ENCODE measurements around the gene CAPN13. TPM values are rescaled to one million over a fixed set of nuclear protein-coding genes. Genes with fewer than 3 reads are reported as not detected.

The CAPN13 gene
- polyA plus RNA-seq (2012; ENCODE audit: low read depth, missing spikeins): not detected

- no peak for FAIRE-seq
- no peak for TF ChIP-seq POLR2AphosphoS5 (IDR thresholded peaks at IDR 0.05; ENCODE audit: low read depth, low read length)
- TF ChIP-seq SPI1 (IDR thresholded peaks at IDR 0.05; ENCODE audit: low read depth, low read length): no peak
- no peak for TF ChIP-seq PAX5 (IDR thresholded peaks at IDR 0.05; ENCODE audit: insufficient read depth, low read length, severe bottlenecking)
- no peak for TF ChIP-seq TAF1 (IDR thresholded peaks at IDR 0.05; ENCODE audit: low read depth, low read length)
- TF ChIP-seq POLR2A (IDR thresholded peaks at IDR 0.05; ENCODE audit: low read depth, low read length): no peak
- TF ChIP-seq POU2F2 (IDR thresholded peaks at IDR 0.05; ENCODE audit: low read depth, low read length): no peak
- no peak for DNase-seq (ENCODE audit: insufficient read length, low spot score)
Observed at GRCh38 chr2:30807249-30807648, at the start of gene CAPN13. Gene CAPN13 (minus strand): TSS chr2:30807446. CDS start chr2:30787325, 20,121 bp downstream.

- no peak for FAIRE-seq
- no peak for DNase-seq (ENCODE audit: insufficient read length, low spot score)
- TF ChIP-seq SPI1 (IDR thresholded peaks at IDR 0.05; ENCODE audit: low read depth, low read length): no peak
Observed at GRCh38 chr2:30847841-30848240, 40.6 kb upstream of the CAPN13 start.

DNA sequence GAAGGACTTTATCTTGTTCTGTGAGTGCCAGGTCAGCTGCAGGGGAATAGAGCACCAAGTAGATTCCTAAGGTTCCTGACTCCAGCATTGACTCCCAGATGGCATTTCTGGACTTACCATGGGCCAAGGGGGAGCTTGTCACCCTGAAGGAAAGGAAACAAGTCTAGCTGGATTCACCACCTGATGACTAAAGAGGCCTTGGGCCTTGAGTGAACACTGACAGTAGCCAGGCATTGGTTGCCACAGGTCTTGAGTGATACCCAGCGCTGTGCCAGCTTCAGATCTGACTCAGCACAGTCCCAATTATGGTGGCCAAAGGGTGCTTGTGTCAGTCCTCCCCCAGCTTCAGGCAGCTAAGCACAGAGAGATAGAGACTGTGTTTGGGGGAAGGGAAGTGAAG, 40.1 kb upstream of the CAPN13 start:
- FAIRE-seq (no peak), DNase-seq (ENCODE audit: insufficient read length, low spot score) (no peak)
- TF ChIP-seq SPI1 (IDR thresholded peaks at IDR 0.05; ENCODE audit: low read depth, low read length) (no peak), POLR2A (IDR thresholded peaks at IDR 0.05; ENCODE audit: low read depth, low read length) (no peak), POLR2AphosphoS5 (IDR thresholded peaks at IDR 0.05; ENCODE audit: low read depth, low read length) (no peak)

DNA sequence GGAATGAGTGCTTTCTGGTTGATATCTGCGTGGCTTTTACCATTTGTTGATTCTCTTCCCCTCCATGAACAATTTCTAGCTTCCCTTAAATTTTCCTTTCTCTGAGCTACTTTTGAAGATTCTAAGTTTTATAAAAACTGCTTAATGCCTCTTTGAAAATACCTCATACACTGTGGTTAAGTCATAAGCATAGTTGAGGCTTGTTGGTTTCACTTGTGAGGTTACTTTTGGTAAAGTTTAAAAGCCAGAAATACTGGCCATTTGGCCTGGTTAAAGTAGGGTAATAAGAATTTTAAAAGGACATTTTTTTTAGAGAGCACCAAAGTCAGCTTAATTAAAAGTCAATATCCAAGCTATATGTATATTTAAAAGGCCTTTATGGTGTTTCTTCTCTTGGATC, 21.3 kb upstream of the CAPN13 start:
- DNase-seq (ENCODE audit: insufficient read length, low spot score) (no peak), FAIRE-seq (no peak)
- TF ChIP-seq POU2F2 (IDR thresholded peaks at IDR 0.05; ENCODE audit: low read depth, low read length): no peak
- no peak for TF ChIP-seq SPI1 (IDR thresholded peaks at IDR 0.05; ENCODE audit: low read depth, low read length)
- TF ChIP-seq PAX5 (IDR thresholded peaks at IDR 0.05; ENCODE audit: insufficient read depth, low read length, severe bottlenecking): no peak
- no peak for TF ChIP-seq POLR2A (IDR thresholded peaks at IDR 0.05; ENCODE audit: low read depth, low read length)
- TF ChIP-seq TAF1 (IDR thresholded peaks at IDR 0.05; ENCODE audit: low read depth, low read length): no peak
- no peak for TF ChIP-seq POLR2AphosphoS5 (IDR thresholded peaks at IDR 0.05; ENCODE audit: low read depth, low read length)

DNA sequence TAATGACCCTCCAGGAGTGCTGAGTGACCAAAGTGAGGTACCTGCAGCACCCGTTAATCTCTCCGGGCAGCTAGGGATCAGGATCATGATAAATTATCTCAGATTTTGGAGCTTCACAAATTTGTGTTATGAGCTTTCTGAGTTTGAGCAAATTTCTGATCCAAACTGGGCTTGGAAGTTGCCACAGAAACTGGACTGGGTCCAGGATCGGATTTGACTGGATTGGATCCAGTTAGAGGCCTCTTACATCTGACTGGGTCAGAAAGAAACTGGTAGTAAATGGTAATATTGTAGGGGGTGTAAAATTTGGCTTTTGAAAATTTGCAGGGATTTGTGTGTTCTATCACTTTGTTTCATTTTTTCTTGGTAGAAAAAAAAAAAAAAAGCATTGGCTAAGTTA, 19.7 kb upstream of the CAPN13 start:
- TF ChIP-seq TAF1 (IDR thresholded peaks at IDR 0.05; ENCODE audit: low read depth, low read length): no peak
- TF ChIP-seq POLR2AphosphoS5 (IDR thresholded peaks at IDR 0.05; ENCODE audit: low read depth, low read length): no peak
- TF ChIP-seq POU2F2 (IDR thresholded peaks at IDR 0.05; ENCODE audit: low read depth, low read length): no peak
- no peak for TF ChIP-seq PAX5 (IDR thresholded peaks at IDR 0.05; ENCODE audit: insufficient read depth, low read length, severe bottlenecking)
- no peak for TF ChIP-seq POLR2A (IDR thresholded peaks at IDR 0.05; ENCODE audit: low read depth, low read length)
- no peak for TF ChIP-seq SPI1 (IDR thresholded peaks at IDR 0.05; ENCODE audit: low read depth, low read length)
- FAIRE-seq (no peak), DNase-seq (ENCODE audit: insufficient read length, low spot score) (no peak)

DNA sequence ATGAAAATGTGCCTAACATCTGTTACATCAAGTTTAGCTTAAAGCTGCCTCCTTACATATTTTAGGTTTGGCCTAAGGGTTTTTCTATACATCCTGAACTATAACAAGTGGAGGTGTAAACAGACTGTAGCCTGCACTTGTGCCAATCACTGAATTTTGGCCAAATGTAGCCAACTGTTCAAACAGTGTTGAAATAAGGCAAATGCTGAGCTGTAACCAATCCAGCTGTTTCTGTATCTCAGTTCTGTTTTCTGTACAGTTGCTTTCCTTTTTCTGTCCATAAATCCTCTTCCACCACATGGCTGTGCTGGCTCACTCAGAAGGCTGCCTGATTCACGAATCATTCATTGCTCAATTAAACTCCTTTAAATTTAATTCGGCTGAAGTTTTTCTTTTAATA, 19.2 kb upstream of the CAPN13 start:
- no peak for FAIRE-seq
- DNase-seq (ENCODE audit: insufficient read length, low spot score): no peak
- TF ChIP-seq POU2F2 (IDR thresholded peaks at IDR 0.05; ENCODE audit: low read depth, low read length) (no peak), TAF1 (IDR thresholded peaks at IDR 0.05; ENCODE audit: low read depth, low read length) (no peak), PAX5 (IDR thresholded peaks at IDR 0.05; ENCODE audit: insufficient read depth, low read length, severe bottlenecking) (no peak), POLR2A (IDR thresholded peaks at IDR 0.05; ENCODE audit: low read depth, low read length) (no peak), SPI1 (IDR thresholded peaks at IDR 0.05; ENCODE audit: low read depth, low read length) (no peak)

- DNase-seq (ENCODE audit: insufficient read length, low spot score) (no peak), FAIRE-seq (no peak)
- no peak for TF ChIP-seq TAF1 (IDR thresholded peaks at IDR 0.05; ENCODE audit: low read depth, low read length)
- no peak for TF ChIP-seq SPI1 (IDR thresholded peaks at IDR 0.05; ENCODE audit: low read depth, low read length)
- no peak for TF ChIP-seq POU2F2 (IDR thresholded peaks at IDR 0.05; ENCODE audit: low read depth, low read length)
- TF ChIP-seq PAX5 (IDR thresholded peaks at IDR 0.05; ENCODE audit: insufficient read depth, low read length, severe bottlenecking): no peak
- TF ChIP-seq POLR2AphosphoS5 (IDR thresholded peaks at IDR 0.05; ENCODE audit: low read depth, low read length): no peak
- no peak for TF ChIP-seq POLR2A (IDR thresholded peaks at IDR 0.05; ENCODE audit: low read depth, low read length)
Observed at GRCh38 chr2:30823452-30823851, 16.2 kb upstream of the CAPN13 start.

DNA sequence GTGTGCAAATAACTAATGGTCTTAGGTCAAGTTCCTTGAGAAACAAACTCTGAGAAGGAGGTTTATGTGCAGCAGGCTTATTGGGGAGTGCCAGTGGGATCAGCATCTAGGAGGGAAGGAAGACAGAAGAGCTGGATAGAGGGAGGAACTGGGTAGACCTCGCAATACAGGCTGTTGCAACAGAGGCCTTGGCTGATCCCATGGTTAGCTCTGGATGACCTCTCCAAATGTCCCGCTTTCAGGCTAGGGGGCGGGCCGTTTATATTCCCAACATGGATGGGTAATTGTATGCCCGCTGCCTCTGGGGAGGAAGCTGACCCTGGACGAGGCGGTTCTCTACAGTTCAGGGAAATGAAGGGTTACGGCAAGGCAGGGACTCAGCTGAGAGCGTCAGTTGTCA, 14.7 kb upstream of the CAPN13 start:
- TF ChIP-seq SPI1 (IDR thresholded peaks at IDR 0.05; ENCODE audit: low read depth, low read length) (no peak), PAX5 (IDR thresholded peaks at IDR 0.05; ENCODE audit: insufficient read depth, low read length, severe bottlenecking) (no peak), POLR2A (IDR thresholded peaks at IDR 0.05; ENCODE audit: low read depth, low read length) (no peak), POU2F2 (IDR thresholded peaks at IDR 0.05; ENCODE audit: low read depth, low read length) (no peak), TAF1 (IDR thresholded peaks at IDR 0.05; ENCODE audit: low read depth, low read length) (no peak), POLR2AphosphoS5 (IDR thresholded peaks at IDR 0.05; ENCODE audit: low read depth, low read length) (no peak)

GRCh38 chr2:30820381-30821055, 13.3 kb upstream of the CAPN13 start:
- DNase-seq (ENCODE audit: insufficient read length, low spot score): no peak
- no peak for FAIRE-seq

More for the DNA sequence above, 14.7 kb upstream of the CAPN13 start:
- FAIRE-seq: no peak
- DNase-seq (ENCODE audit: insufficient read length, low spot score): no peak

DNA sequence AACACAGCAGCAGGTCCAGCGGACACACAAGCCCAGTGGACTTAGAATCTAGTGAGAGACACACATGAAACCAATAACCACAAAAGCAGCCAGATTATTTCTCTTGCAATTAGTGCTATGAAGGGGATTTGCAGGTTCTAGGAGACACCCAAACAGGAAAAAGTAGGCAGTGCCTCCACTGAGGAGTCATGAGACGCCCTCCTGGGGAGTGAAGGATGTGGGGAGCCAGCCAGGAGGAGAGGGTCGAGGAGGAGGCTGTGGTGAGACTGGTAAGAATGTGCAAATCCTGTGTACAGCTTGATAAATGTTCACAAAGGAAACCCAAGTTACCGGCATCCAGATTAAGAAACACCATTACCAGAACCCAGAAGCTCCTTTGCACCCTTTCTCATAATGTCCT, 2.7 kb upstream of the CAPN13 start:
- no peak for DNase-seq (ENCODE audit: insufficient read length, low spot score)
- no peak for FAIRE-seq
- TF ChIP-seq POU2F2 (IDR thresholded peaks at IDR 0.05; ENCODE audit: low read depth, low read length): no peak

More at GRCh38 chr2:30820381-30821055, 13.3 kb upstream of the CAPN13 start:
- TF ChIP-seq POLR2AphosphoS5 (IDR thresholded peaks at IDR 0.05; ENCODE audit: low read depth, low read length): no peak
- TF ChIP-seq POU2F2 (IDR thresholded peaks at IDR 0.05; ENCODE audit: low read depth, low read length): no peak
- TF ChIP-seq TAF1 (IDR thresholded peaks at IDR 0.05; ENCODE audit: low read depth, low read length): no peak
- TF ChIP-seq SPI1 (IDR thresholded peaks at IDR 0.05; ENCODE audit: low read depth, low read length): no peak
- no peak for TF ChIP-seq POLR2A (IDR thresholded peaks at IDR 0.05; ENCODE audit: low read depth, low read length)
- no peak for TF ChIP-seq PAX5 (IDR thresholded peaks at IDR 0.05; ENCODE audit: insufficient read depth, low read length, severe bottlenecking)

Data from GM12891 (cell line).